CD4-positive, CD25-positive, alpha-beta regulatory T cell (primary cell): ENCODE results near the gene LRRN4CL. TPM values are rescaled to one million over a fixed set of nuclear protein-coding genes. Genes with fewer than 3 reads are reported as not detected.
"Not testable (repeated sequence)": the region's sequence is repeated elsewhere in the genome, so short reads cannot be mapped to it uniquely, and the experiment has no call there.

ENCODE experiments used
- ATAC-seq, 2 donors: fragments of 150-1000 bp; cut with Tn5 transposase; one replicate each; pipeline ENCODE4 v1.10.0; 2021; ENCODE audit warnings: low read depth in 2 of 2, moderate number of reproducible peaks in 2 of 2, moderate library complexity in 1 of 2
- DNase-seq, 3 donors: peaks; one replicate each; pipeline versions ENCODE4 v3.0.0 to v3.0.0-alpha.2; 2012 to 2022; ENCODE audit warnings: mixed read lengths in 1 of 3
- H3K27ac ChIP-seq: one replicate; pipeline ENCODE4 v1.7.0; 2013; ENCODE audit warnings: mild to moderate bottlenecking, low read length; ENCODE audit not compliant: insufficient read depth, poor library complexity, severe bottlenecking
- H3K27me3 ChIP-seq: one replicate; pipeline ENCODE4 v1.7.0; 2013; ENCODE audit warnings: low read length; ENCODE audit not compliant: control insufficient read depth, insufficient read depth
- H3K36me3 ChIP-seq: one replicate; pipeline ENCODE4 v1.7.0; 2013; ENCODE audit warnings: mild to moderate bottlenecking, low read length, moderate library complexity; ENCODE audit not compliant: control insufficient read depth, insufficient read depth
- H3K4me1 ChIP-seq: 2 replicates; pipeline ENCODE4 v1.7.0; 2013; ENCODE audit warnings: mild to moderate bottlenecking, low read length; ENCODE audit not compliant: insufficient read depth, control insufficient read depth, poor library complexity, severe bottlenecking
- H3K4me3 ChIP-seq: one replicate; pipeline ENCODE4 v1.7.0; 2013; ENCODE audit warnings: low read depth, mild to moderate bottlenecking, low read length, moderate library complexity
- H3K9me3 ChIP-seq, 2 experiments: 1 replicate in 1 of 2; 2 replicates in 1 of 2; pipeline ENCODE4 v1.7.0; 2013; ENCODE audit warnings: low read length in 2 of 2, mild to moderate bottlenecking in 1 of 2, moderate library complexity in 1 of 2; ENCODE audit not compliant: control insufficient read depth in 2 of 2
- H3K27ac Mint-ChIP-seq, 3 donors: one replicate each; pipeline ENCODE4 v1.8.0; 2020 to 2022; ENCODE audit warnings: mild to moderate bottlenecking in 3 of 3, mixed read lengths in 3 of 3, moderate library complexity in 2 of 3
- H3K27me3 Mint-ChIP-seq: one replicate; pipeline ENCODE4 v1.8.0; 2022; ENCODE audit warnings: mild to moderate bottlenecking, mixed read lengths
- H3K36me3 Mint-ChIP-seq: one replicate; pipeline ENCODE4 v1.8.0; 2020; ENCODE audit warnings: mixed read lengths
- H3K4me1 Mint-ChIP-seq, 4 donors: one replicate each; pipeline ENCODE4 v1.8.0; 2020 to 2022; ENCODE audit warnings: mixed read lengths in 4 of 4, mild to moderate bottlenecking in 1 of 4
- H3K4me3 Mint-ChIP-seq, 4 donors: one replicate each; pipeline ENCODE4 v1.8.0; 2020 to 2022; ENCODE audit warnings: mild to moderate bottlenecking in 4 of 4, mixed read lengths in 4 of 4, moderate library complexity in 3 of 4
- H3K9me3 Mint-ChIP-seq, 7 donors: one replicate each; pipeline ENCODE4 v1.8.0; 2020 to 2022; ENCODE audit warnings: mixed read lengths in 7 of 7, mild to moderate bottlenecking in 3 of 7, moderate library complexity in 2 of 7
- polyA plus RNA-seq, 4 donors: library from polyadenylated mRNA; unstranded; fragments of 300-500 nt; fragmentation: Illumina TruSeq; gene quantifications; one replicate each; pipeline ENCODE4 v1.2.3, GENCODE V29; 2021
- total RNA-seq: library from RNA; stranded (reverse); gene quantifications from one replicate; pipeline ENCODE4 v1.2.3, GENCODE V29; 2022

LRRN4CL gene
- total and polyA plus RNA-seq, 5 donors from 2014 or later: not detected

- Mint-ChIP-seq H3K27me3 (no peaks in the 10 kb centered on the region), H3K4me3 (peak within 1 kb of the TSS; percentile 91 to 97 (median 94)), H3K4me1 (peaks cover 5 to 43% (median 28%) of the 10 kb centered on the region in 4 donors), H3K9me3 (no peaks in the 10 kb centered on the region), H3K27ac (peak within 1 kb of the TSS; percentile 93 to 96 (median 96)), H3K36me3 (peaks cover 18% of the 10 kb centered on the region)
- Histone ChIP-seq H3K4me3 (peak within 1 kb of the TSS; percentile 90), H3K4me1 (peaks cover 29% of the 10 kb centered on the region), H3K36me3 (peaks cover 24% of the 10 kb centered on the region), H3K9me3 (no peaks in the 10 kb centered on the region), H3K27me3 (no peaks in the 10 kb centered on the region), H3K27ac (peak within 1 kb of the TSS; percentile 95)
- peak; percentile 81 to 89 (median 81) for DNase-seq
- peak; percentile 84 to 87 for ATAC-seq
Measured at GRCh38 chr11:62678770-62679696, 10.3 kb downstream of the LRRN4CL start, which contains the start of gene UBXN1. Gene UBXN1 (minus strand): TSS chr11:62679073. CDS start chr11:62678923, 150 bp downstream.

GRCh38 chr11:62678433-62678769 lies 10.9 kb downstream of the LRRN4CL start:
- Mint-ChIP-seq H3K36me3 (peaks cover 18% of the 10 kb centered on the region), H3K4me1 (peaks cover 5 to 48% (median 28%) of the 10 kb centered on the region in 4 donors), H3K9me3 (no peaks in the 10 kb centered on the region), H3K27me3 (no peaks in the 10 kb centered on the region), H3K27ac (peak overlapping the region; percentile 93 to 96 (median 96)), H3K4me3 (peak overlapping the region; percentile 91 to 97 (median 94))
- H3K27ac ChIP-seq: peak overlapping the region; percentile 95
- peaks cover 27% of the 10 kb centered on the region for H3K36me3 ChIP-seq
- peaks cover 29% of the 10 kb centered on the region for H3K4me1 ChIP-seq
- ATAC-seq (peak in 1 of 2 donors; percentile 7), DNase-seq (no peak)
- H3K4me3 ChIP-seq: peak overlapping the region; percentile 90
- no peaks in the 10 kb centered on the region for H3K9me3 ChIP-seq
- H3K27me3 ChIP-seq: no peaks in the 10 kb centered on the region

DNA sequence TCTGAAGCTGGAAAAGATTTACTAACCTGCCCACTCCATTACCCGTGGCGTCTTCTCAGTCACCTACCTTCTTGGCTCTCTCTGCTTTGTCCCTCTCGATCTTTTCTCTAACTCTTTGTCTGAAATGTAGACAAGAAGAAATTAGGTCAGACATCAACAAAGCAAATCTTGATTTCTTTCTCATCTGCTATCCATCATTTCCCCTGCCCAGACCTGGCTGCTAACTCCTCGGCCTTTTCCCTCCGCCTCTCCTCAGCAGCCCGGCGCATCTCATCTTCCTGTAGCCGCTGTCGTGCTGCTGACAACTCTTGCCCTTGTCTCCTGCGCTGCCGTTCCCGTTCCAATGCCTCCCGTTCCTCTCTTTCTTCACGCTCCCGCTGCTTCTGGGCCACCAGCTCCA lies 11.6 kb downstream of the LRRN4CL start:
- H3K4me1 Mint-ChIP-seq: peaks cover 5 to 55% (median 29%) of the 10 kb centered on the region in 4 donors

DNA sequence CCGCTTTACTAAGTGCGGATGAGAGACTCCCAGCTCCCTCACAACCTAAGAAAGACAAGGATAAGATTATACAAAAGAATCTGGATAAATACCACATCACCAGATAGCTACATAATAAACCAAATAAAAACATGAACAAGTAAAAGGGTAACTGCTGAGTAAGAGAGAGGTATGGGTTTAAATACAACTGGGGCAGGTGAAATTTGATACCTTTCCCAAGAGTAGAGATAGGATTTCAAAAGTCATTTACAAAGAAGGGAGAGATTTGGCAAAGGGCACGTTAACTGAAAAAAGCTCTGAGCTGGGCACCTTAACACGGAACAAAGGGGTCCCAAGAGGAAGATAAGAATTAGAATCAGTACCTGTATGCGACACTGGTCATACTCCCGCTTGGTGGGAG lies 12.2 kb downstream of the LRRN4CL start:
- peak overlapping the region; percentile 91 to 97 (median 94) for H3K4me3 Mint-ChIP-seq
- H3K27ac ChIP-seq: peak overlapping the region; percentile 95
- no peak for ATAC-seq
- no peaks in the 10 kb centered on the region for H3K9me3 Mint-ChIP-seq
- H3K4me1 Mint-ChIP-seq: peaks cover 5 to 60% (median 32%) of the 10 kb centered on the region in 4 donors
- peak overlapping the region; percentile 37 to 96 (median 71) for H3K27ac Mint-ChIP-seq
- peaks cover 18% of the 10 kb centered on the region for H3K36me3 Mint-ChIP-seq
- H3K4me1 ChIP-seq: peaks cover 41% of the 10 kb centered on the region
- H3K4me3 ChIP-seq: no peak overlapping the region
- no peaks in the 10 kb centered on the region for H3K27me3 Mint-ChIP-seq
- DNase-seq: no peak
- no peaks in the 10 kb centered on the region for H3K9me3 ChIP-seq
- peaks cover 27% of the 10 kb centered on the region for H3K36me3 ChIP-seq
- no peaks in the 10 kb centered on the region for H3K27me3 ChIP-seq

More for the DNA sequence above, 11.6 kb downstream of the LRRN4CL start:
- peak overlapping the region; percentile 95 for H3K27ac ChIP-seq
- DNase-seq (no peak), ATAC-seq (no peak)
- no peaks in the 10 kb centered on the region for H3K27me3 Mint-ChIP-seq
- peak overlapping the region; percentile 26 to 96 (median 96) for H3K27ac Mint-ChIP-seq
- no peaks in the 10 kb centered on the region for H3K9me3 Mint-ChIP-seq
- H3K27me3 ChIP-seq: no peaks in the 10 kb centered on the region
- peaks cover 27% of the 10 kb centered on the region for H3K36me3 ChIP-seq
- H3K4me1 ChIP-seq: peaks cover 36% of the 10 kb centered on the region
- H3K36me3 Mint-ChIP-seq: peaks cover 18% of the 10 kb centered on the region
- H3K9me3 ChIP-seq: no peaks in the 10 kb centered on the region
- H3K4me3 Mint-ChIP-seq: peak overlapping the region; percentile 91 to 97 (median 94)
- peak overlapping the region; percentile 90 for H3K4me3 ChIP-seq

DNA sequence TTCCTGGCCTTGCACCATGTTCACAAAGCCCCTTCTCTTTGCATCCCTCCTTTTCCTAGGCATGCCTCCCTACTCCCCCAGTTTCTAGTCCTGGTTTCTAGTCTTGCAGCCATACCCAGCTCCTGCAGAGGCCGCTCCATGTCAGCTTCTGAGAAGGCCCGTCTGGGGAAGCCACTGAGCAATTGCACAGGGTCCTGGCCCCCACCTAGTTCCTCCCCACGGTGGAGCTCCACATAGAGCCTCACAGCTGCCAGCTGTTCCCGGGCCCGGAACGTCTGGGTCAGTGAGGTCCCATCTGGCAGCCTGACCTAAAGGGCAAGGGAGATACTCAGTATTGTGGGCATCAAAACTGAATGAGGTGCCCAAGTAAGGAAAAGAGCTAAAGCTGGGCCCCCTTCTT lies 12.6 kb downstream of the LRRN4CL start:
- Mint-ChIP-seq H3K4me1 (peaks cover 5 to 62% (median 33%) of the 10 kb centered on the region in 4 donors), H3K27me3 (no peaks in the 10 kb centered on the region), H3K36me3 (peaks cover 19% of the 10 kb centered on the region), H3K9me3 (no peaks in the 10 kb centered on the region), H3K4me3 (peak overlapping the region; percentile 27 to 97 (median 92)), H3K27ac (peak overlapping the region in 2 of 3 donors; percentile 29 to 37)
- Histone ChIP-seq H3K4me3 (no peak overlapping the region), H3K9me3 (no peaks in the 10 kb centered on the region), H3K27ac (peak overlapping the region; percentile 33), H3K36me3 (peaks cover 27% of the 10 kb centered on the region), H3K27me3 (no peaks in the 10 kb centered on the region), H3K4me1 (peaks cover 45% of the 10 kb centered on the region)
- no peak for ATAC-seq
- DNase-seq: no peak

DNA sequence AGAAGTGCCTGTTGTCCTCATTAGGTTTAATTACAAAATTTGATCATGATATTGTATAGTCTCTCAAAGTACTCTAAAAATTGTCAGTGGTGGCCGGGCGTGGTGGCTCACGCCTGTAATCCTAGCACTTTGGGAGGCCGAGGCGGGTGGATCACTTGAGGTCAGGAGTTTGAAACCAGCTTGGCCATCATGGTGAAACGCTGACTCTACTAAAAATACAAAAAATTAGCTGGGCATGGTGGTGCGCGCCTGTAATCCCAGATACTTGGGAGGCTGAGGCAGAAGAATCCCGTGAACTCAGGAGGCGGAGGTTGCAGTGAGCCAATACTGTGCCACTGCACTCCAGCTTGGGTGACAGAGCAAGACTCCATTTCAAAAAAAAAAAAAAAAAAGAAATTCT lies 13.9 kb downstream of the LRRN4CL start:
- peaks cover 21% of the 10 kb centered on the region for H3K36me3 Mint-ChIP-seq
- peak overlapping the region in 3 of 4 donors; percentile 5 to 97 (median 88) for H3K4me3 Mint-ChIP-seq
- peaks cover 4 to 69% (median 35%) of the 10 kb centered on the region in 4 donors for H3K4me1 Mint-ChIP-seq
- H3K9me3 Mint-ChIP-seq, H3K9me3 ChIP-seq, ATAC-seq, H3K27me3 ChIP-seq, H3K4me3 ChIP-seq, DNase-seq, H3K27ac Mint-ChIP-seq, H3K27me3 Mint-ChIP-seq, H3K27ac ChIP-seq: not testable (repeated sequence)
- peaks cover 50% of the 10 kb centered on the region for H3K4me1 ChIP-seq
- H3K36me3 ChIP-seq: peaks cover 27% of the 10 kb centered on the region

- H3K36me3 ChIP-seq: peaks cover 30% of the 10 kb centered on the region
- H3K4me1 ChIP-seq: peaks cover 42% of the 10 kb centered on the region
- H3K27me3 ChIP-seq: no peaks in the 10 kb centered on the region
- Mint-ChIP-seq H3K4me3 (peak overlapping the region; percentile 83 to 100 (median 98)), H3K27ac (peak overlapping the region in 2 of 3 donors; percentile 82 to 93), H3K27me3 (no peaks in the 10 kb centered on the region), H3K4me1 (peaks cover 8 to 74% (median 35%) of the 10 kb centered on the region in 4 donors), H3K36me3 (peaks cover 24% of the 10 kb centered on the region), H3K9me3 (no peaks in the 10 kb centered on the region)
- peak overlapping the region; percentile 22 for H3K4me3 ChIP-seq
- H3K9me3 ChIP-seq: no peaks in the 10 kb centered on the region
- DNase-seq (no peak), ATAC-seq (no peak)
- peak overlapping the region; percentile 84 for H3K27ac ChIP-seq
Measured at GRCh38 chr11:62673196-62673525, 16.2 kb downstream of the LRRN4CL start.
